ENCODE results near the gene LRIG2. TPM values are rescaled to one million over a fixed set of nuclear protein-coding genes. Genes with fewer than 3 reads are reported as not detected.

The LRIG2 gene
- total and polyA plus RNA-seq, 9 of the 15 experiments (the other 6 are each of a cell fraction or from before 2014, with no cell fraction given) = 1.8 to 28.1 (median 11.5) TPM

- TF ChIP-seq MGA (IDR thresholded peaks at IDR 0.05) (no peak), CBFA2T3 (IDR thresholded peaks at IDR 0.05) (peak; percentile 35; the same call in 1 of the 2 replicates), CXXC5 (CRISPR knock-in tag; IDR thresholded peaks at IDR 0.05) (no peak), CBX3 (IDR thresholded peaks at IDR 0.05; ENCODE audit: borderline replicate concordance in 1 of 2, low read length in 2 of 2) (no peak), ZNF175 (CRISPR knock-in tag; IDR thresholded peaks at IDR 0.05; ENCODE audit: low read depth) (no peak), REST (IDR thresholded peaks at IDR 0.05; ENCODE audit: borderline replicate concordance) (peak; percentile 34), REST (CRISPR knock-in tag; IDR thresholded peaks at IDR 0.05; ENCODE audit: low read depth) (no peak), ZKSCAN1 (IDR thresholded peaks at IDR 0.05; ENCODE audit: low read depth, low read length) (no peak)
These were observed 13.9 kb upstream of the LRIG2 start (continued) for GRCh38 chr1:113058941-113059706.
